SK-N-SH (cell line): Measurements from ENCODE around the gene TMEM174. TPM values are rescaled to one million over a fixed set of nuclear protein-coding genes. Genes with fewer than 3 reads are reported as not detected.

Experiments
- polyA plus RNA-seq, 3 experiments: library from polyadenylated mRNA; depleted of rRNA; stranded (reverse); fragments of >200 nt; gene quantifications; 2 replicates each; pipeline ENCODE4 v1.2.3, GENCODE V29; 2012

Gene TMEM174
- polyA plus RNA-seq, 1 of the 3 experiments (the other 2 are of a cell fraction) = not detected

Other genes starting within 250 kb of the TMEM174 start
- 5.0 and 5.2 TPM in 2 replicates for gene FCHO2, start 217.2 kb upstream of the TMEM174 start, polyA plus RNA-seq (2012; rRNA removed)
- gene TMEM171, start 52.6 kb upstream of the TMEM174 start, polyA plus RNA-seq (2012; rRNA removed) = 7.6 and 8.9 TPM in 2 replicates